HL-60 (cell line): ENCODE measurements around the gene DPEP2.

Experiments
- POLR2AphosphoS5 ChIP-seq: IDR thresholded peaks from 2 replicates; pipeline ENCODE4 v1.6.1; 2012; ENCODE audit warnings: low read depth
- TF ChIP-seq, protein P1 (sequence below): IDR thresholded peaks from one replicate; pipeline ENCODE4 v1.5.1; 2011; ENCODE audit warnings: low read length, control low read depth, inconsistent platforms; ENCODE audit not compliant: insufficient read depth

DNA sequence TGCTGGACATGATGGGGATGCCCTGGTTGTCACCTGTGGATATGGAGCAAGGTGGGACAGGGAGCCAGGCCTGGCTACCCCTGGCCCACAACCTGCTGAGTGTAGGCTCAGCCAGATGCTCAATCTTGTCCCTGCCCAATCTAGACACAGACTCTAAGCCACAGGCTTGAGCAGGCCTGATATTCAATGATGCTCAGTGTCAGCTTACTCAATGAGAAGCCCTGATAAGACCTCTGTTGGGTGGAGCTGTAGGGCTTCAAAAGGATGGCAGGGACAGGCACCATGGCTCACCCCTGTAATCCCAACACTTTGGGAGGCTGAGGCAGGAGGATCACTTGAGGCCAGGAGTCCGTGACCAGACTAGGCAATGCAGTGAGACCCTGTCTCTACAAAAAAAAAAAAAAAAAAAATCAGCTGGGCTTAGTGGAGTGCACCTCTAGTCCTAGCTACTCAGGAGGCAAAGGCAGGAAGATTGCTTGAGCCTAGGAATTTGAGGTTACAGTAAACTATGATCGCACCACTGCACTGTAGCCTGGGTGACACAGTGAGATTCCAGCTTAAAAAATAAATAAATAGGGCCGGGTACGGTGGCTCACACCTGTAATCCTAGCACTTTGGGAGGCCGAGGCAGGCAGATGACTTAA lies 58.7 kb downstream of the DPEP2 start:
- TF ChIP-seq, protein P1, sequence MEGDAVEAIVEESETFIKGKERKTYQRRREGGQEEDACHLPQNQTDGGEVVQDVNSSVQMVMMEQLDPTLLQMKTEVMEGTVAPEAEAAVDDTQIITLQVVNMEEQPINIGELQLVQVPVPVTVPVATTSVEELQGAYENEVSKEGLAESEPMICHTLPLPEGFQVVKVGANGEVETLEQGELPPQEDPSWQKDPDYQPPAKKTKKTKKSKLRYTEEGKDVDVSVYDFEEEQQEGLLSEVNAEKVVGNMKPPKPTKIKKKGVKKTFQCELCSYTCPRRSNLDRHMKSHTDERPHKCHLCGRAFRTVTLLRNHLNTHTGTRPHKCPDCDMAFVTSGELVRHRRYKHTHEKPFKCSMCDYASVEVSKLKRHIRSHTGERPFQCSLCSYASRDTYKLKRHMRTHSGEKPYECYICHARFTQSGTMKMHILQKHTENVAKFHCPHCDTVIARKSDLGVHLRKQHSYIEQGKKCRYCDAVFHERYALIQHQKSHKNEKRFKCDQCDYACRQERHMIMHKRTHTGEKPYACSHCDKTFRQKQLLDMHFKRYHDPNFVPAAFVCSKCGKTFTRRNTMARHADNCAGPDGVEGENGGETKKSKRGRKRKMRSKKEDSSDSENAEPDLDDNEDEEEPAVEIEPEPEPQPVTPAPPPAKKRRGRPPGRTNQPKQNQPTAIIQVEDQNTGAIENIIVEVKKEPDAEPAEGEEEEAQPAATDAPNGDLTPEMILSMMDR: no peak
- no peak for TF ChIP-seq POLR2AphosphoS5
